Karpas-422 (cell line): ENCODE results near the gene TM2D1. TPM values are rescaled to one million over a fixed set of nuclear protein-coding genes. Genes with fewer than 3 reads are reported as not detected.

Source experiments
- DNase-seq: peaks from one replicate; pipeline ENCODE4 v3.0.0-alpha.2; 2015
- H2AFZ ChIP-seq: fragments of 200-600 bp; sonication (generic); 2 replicates; pipeline ENCODE4 v1.6.1; 2014; ENCODE audit warnings: antibody characterized with exemption, low read length, mixed read lengths
- H3K27ac ChIP-seq: fragments of 200-600 bp; sonication (generic); 2 replicates; pipeline ENCODE4 v1.5.1; 2014; ENCODE audit warnings: mild to moderate bottlenecking, low read length, moderate library complexity
- H3K27me3 ChIP-seq: fragments of 200-600 bp; sonication (generic); 2 replicates; pipeline ENCODE4 v1.6.1; 2014; ENCODE audit warnings: low read length, mixed read lengths
- H3K36me3 ChIP-seq: fragments of 200-600 bp; sonication (generic); 2 replicates; pipeline ENCODE4 v1.6.1; 2014; ENCODE audit warnings: low read length, mixed read lengths; ENCODE audit not compliant: insufficient read depth
- H3K4me1 ChIP-seq: fragments of 200-600 bp; sonication (generic); 2 replicates; pipeline ENCODE4 v1.6.1; 2014; ENCODE audit warnings: mild to moderate bottlenecking, low read length, mixed read lengths
- H3K4me2 ChIP-seq: fragments of 200-600 bp; sonication (generic); 2 replicates; pipeline ENCODE4 v1.6.1; 2014; ENCODE audit warnings: low read length, low read depth, mild to moderate bottlenecking; ENCODE audit not compliant: poor library complexity, severe bottlenecking
- H3K4me3 ChIP-seq: fragments of 200-600 bp; sonication (generic); 2 replicates; pipeline ENCODE4 v1.5.1; 2014; ENCODE audit warnings: mild to moderate bottlenecking, antibody characterized with exemption, low read length, mixed read lengths
- H3K79me2 ChIP-seq: fragments of 200-600 bp; sonication (generic); 2 replicates; pipeline ENCODE4 v1.6.1; 2014; ENCODE audit warnings: mild to moderate bottlenecking, low read length, mixed read lengths
- H3K9ac ChIP-seq: fragments of 200-600 bp; sonication (generic); 2 replicates; pipeline ENCODE4 v1.6.0; 2014; ENCODE audit warnings: low read length
- H3K9me2 ChIP-seq: fragments of 200-600 bp; sonication (generic), shearing (Covaris generic); replicated peaks from 2 replicates; pipeline ENCODE4 v1.6.0; 2014; ENCODE audit warnings: mild to moderate bottlenecking, low read length, moderate library complexity; ENCODE audit not compliant: insufficient read depth
- H3K9me3 ChIP-seq: fragments of 300-700, 200-600 bp; sonication (generic); 2 replicates; pipeline ENCODE4 v1.6.1; 2014; ENCODE audit warnings: low read length, mixed read lengths
- H4K20me1 ChIP-seq: fragments of 200-600 bp; sonication (generic); 2 replicates; pipeline ENCODE4 v1.6.1; 2014; ENCODE audit warnings: mild to moderate bottlenecking, antibody characterized with exemption, low read length, low read depth; ENCODE audit not compliant: insufficient read depth
- total RNA-seq: library from RNA; depleted of rRNA; stranded (reverse); fragments of >200 nt; shearing (Covaris generic); gene quantifications from 2 replicates; pipeline ENCODE4 v1.2.3, GENCODE V29; 2014; ENCODE audit warnings: low replicate concordance

TM2D1 gene
- total RNA-seq, 1 experiment from 2014 or later, result 67.3 TPM

DNA sequence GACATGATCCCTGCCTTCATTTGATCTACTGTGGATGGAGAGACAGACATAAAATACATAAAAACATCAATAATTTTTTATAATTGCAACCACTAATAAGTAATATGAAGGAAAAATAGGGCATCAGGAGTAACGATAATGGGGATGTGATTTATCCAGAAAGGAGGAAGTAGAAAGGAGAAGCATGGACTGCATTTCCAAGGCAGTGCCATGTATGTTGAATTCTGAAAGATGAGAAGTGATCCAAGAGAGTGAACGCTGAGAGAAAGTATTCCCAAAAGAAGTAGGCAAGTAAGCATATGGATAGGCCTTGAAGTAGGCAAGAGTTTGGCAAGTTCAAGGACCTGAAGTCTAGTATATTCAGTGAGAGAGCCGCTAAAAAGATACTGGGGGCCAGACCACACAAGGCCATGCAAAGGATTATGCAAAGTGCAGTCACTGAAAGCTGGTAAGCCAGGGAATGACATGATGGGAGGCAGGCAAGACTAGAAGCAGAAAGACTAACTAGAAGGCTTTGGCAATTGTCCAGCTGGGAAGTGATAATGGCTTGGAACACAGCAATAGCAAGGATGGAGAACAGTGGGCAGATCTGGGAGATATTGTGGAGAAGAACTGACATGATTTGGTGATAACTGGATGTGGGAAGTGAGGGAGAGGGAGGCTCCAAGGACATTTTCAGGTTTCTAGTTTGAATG lies 85.9 kb downstream of the TM2D1 start:
- DNase-seq, result peak; percentile 32
- Histone ChIP-seq H3K9me3 (no peaks in the 10 kb centered on the region), H2AFZ (no peak overlapping the region), H3K27me3 (no peaks in the 10 kb centered on the region), H3K36me3 (no peaks in the 10 kb centered on the region), H3K4me3 (no peak overlapping the region), H3K4me1 (peaks cover 20% of the 10 kb centered on the region), H3K79me2 (no peaks in the 10 kb centered on the region), H3K9me2 (no peaks in the 10 kb centered on the region), H3K27ac (no peak overlapping the region), H3K4me2 (no peak overlapping the region), H3K9ac (no peak overlapping the region), H4K20me1 (no peaks in the 10 kb centered on the region)

DNA sequence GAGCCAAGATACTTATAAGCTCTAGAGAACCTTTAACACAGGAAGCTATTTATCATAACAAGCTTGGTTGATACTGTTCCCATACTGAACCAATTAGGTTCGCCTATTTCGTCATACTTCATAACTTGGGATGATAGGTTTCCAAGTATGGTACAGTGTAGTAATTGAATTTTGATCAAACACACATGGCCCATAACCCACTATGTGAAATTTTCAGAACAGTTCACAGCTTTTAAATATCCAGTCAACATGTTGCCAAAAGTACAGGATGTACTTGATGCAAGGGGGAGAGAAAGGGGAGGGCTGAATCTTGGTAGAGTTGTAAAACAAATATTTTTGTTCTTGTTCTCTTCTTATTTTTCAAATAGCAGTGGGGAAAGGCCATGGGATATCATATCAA lies 86.6 kb downstream of the TM2D1 start:
- Histone ChIP-seq H3K27ac (no peak overlapping the region), H3K9ac (no peak overlapping the region), H3K79me2 (no peaks in the 10 kb centered on the region), H3K27me3 (no peaks in the 10 kb centered on the region), H3K4me1 (peaks cover 20% of the 10 kb centered on the region), H3K9me2 (no peaks in the 10 kb centered on the region), H4K20me1 (no peaks in the 10 kb centered on the region), H3K4me2 (no peak overlapping the region), H3K36me3 (no peaks in the 10 kb centered on the region), H3K4me3 (no peak overlapping the region), H3K9me3 (no peaks in the 10 kb centered on the region), H2AFZ (no peak overlapping the region)
- no peak for DNase-seq

DNA sequence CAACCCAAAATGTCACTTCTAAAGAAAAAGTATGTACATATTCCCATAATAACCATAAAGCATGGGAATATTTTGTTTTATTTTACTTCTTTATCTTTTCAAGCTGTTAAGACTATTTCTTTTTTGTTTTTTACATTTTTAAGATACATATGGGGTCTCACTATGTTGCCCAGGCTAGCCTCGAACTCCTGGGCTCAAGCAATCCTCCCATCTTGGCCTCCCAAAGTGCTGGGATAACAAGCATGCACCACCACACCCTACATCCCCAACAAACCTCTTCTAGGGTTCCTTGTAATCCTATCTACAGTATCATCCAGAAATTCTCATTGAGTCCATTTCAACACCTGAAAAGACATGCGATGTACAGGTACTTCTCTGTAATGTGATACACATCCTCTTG lies 87.5 kb downstream of the TM2D1 start:
- H3K36me3 ChIP-seq, result no peaks in the 10 kb centered on the region
- no peaks in the 10 kb centered on the region for H3K9me3 ChIP-seq
- H3K4me2 ChIP-seq, result no peak overlapping the region
- H3K4me1 ChIP-seq, result peaks cover 17% of the 10 kb centered on the region
- H3K27ac ChIP-seq, result no peak overlapping the region
- H3K9ac ChIP-seq, result no peak overlapping the region
- no peaks in the 10 kb centered on the region for H3K9me2 ChIP-seq
- H3K27me3 ChIP-seq, result no peaks in the 10 kb centered on the region
- DNase-seq, result no peak
- no peak overlapping the region for H3K4me3 ChIP-seq
- no peaks in the 10 kb centered on the region for H4K20me1 ChIP-seq
- no peak overlapping the region for H2AFZ ChIP-seq
- H3K79me2 ChIP-seq, result no peaks in the 10 kb centered on the region

DNA sequence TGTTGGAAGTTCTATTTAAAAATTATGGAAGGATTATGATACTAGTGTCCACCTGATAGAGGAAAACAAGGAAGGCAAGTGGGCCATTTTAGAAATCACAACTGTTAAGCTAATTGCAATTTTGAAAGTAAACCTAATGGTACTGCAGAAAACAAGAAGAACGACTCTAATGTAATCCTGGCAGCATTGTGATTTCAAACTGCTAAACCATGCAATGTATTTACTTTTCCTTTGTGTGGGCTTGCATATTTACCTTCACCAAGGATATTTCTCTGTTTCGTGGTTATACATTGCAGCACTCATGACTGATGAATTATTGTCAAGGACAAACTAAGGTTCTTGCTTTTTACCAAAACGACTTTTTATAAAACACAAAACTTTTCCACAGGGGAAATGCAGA lies 88.1 kb downstream of the TM2D1 start:
- H3K4me1 ChIP-seq, result peaks cover 10% of the 10 kb centered on the region
- H4K20me1 ChIP-seq, result no peaks in the 10 kb centered on the region
- H3K36me3 ChIP-seq, result no peaks in the 10 kb centered on the region
- H3K4me3 ChIP-seq, result no peak overlapping the region
- H3K9me3 ChIP-seq, result no peaks in the 10 kb centered on the region
- H3K9ac ChIP-seq, result no peak overlapping the region
- no peaks in the 10 kb centered on the region for H3K9me2 ChIP-seq
- H3K27me3 ChIP-seq, result no peaks in the 10 kb centered on the region
- no peak overlapping the region for H3K27ac ChIP-seq
- H3K4me2 ChIP-seq, result no peak overlapping the region
- H3K79me2 ChIP-seq, result no peaks in the 10 kb centered on the region
- DNase-seq, result peak; percentile 27
- H2AFZ ChIP-seq, result no peak overlapping the region

DNA sequence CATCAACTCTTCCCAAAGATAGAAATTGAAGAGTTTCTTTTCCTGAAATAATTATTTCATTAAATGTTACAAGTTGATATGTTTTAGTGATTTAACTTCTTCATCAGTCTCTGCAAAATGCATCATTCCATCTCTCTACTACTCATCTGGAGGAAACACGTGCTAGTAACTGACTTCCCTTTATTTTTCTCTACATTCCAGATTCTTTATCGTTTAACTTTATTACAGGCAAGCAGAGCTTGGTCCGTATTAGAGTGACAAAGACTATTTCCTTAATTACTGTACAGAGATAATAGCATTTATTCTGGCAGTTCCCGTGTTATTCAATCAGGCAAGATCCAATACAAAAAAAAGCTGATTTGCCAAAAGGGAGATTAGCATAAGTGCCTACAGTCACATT lies 88.6 kb downstream of the TM2D1 start:
- Histone ChIP-seq H3K79me2 (no peaks in the 10 kb centered on the region), H2AFZ (no peak overlapping the region), H4K20me1 (no peaks in the 10 kb centered on the region), H3K4me2 (no peak overlapping the region), H3K9me2 (no peaks in the 10 kb centered on the region), H3K36me3 (no peaks in the 10 kb centered on the region), H3K4me3 (no peak overlapping the region), H3K27ac (no peak overlapping the region), H3K4me1 (peaks cover 7% of the 10 kb centered on the region), H3K9me3 (no peaks in the 10 kb centered on the region), H3K9ac (no peak overlapping the region), H3K27me3 (no peaks in the 10 kb centered on the region)
- DNase-seq, result peak; percentile 17

DNA sequence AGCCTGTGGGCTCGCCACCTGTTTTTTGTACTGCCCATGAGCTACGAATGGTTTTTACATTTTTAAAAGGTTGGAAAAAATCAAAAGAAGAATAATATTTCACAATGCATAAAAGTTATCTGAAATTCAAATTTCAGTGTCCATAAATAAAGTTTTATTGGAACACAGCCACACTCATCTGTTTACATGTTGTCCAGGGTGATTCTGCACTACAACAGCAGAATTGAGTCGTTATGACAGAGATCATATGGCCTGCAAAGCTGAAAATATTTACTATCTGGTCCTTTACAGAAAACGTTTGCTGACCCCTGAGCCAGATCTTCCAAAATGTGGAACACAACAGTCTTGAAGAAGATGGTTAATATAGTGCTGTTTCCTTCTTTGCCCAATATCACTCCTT lies 89.4 kb downstream of the TM2D1 start:
- DNase-seq, result peak; percentile 5
- Histone ChIP-seq H4K20me1 (no peaks in the 10 kb centered on the region), H3K9me2 (no peaks in the 10 kb centered on the region), H3K27ac (no peak overlapping the region), H3K4me1 (no peaks in the 10 kb centered on the region), H3K9me3 (no peaks in the 10 kb centered on the region), H2AFZ (no peak overlapping the region), H3K36me3 (no peaks in the 10 kb centered on the region), H3K79me2 (no peaks in the 10 kb centered on the region), H3K4me3 (no peak overlapping the region), H3K9ac (no peak overlapping the region), H3K4me2 (no peak overlapping the region), H3K27me3 (no peaks in the 10 kb centered on the region)

DNA sequence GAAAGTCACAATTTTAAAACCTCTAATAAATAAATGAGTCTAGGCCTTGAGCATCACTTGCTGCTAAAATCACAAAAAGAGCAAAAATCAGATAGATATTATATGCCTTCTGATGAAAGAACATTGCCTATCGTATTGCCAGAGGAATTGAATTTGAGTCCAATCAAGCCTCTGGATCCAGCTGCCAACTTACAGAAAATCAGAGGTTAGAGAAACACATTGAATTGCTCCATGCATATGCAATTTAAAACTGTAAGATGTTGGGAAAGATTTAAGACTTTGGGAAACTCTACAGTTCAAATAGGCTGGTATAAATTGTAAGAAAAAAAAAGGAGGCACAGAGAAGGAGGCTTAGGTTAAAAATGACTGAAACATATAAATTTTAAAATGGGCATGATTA lies 93.5 kb downstream of the TM2D1 start:
- Histone ChIP-seq H3K4me1 (no peaks in the 10 kb centered on the region), H3K27ac (no peak overlapping the region), H3K9me3 (no peaks in the 10 kb centered on the region), H3K9ac (no peak overlapping the region), H3K27me3 (no peaks in the 10 kb centered on the region), H3K4me3 (no peak overlapping the region), H3K9me2 (no peaks in the 10 kb centered on the region), H3K79me2 (no peaks in the 10 kb centered on the region), H4K20me1 (no peaks in the 10 kb centered on the region), H2AFZ (no peak overlapping the region), H3K36me3 (no peaks in the 10 kb centered on the region), H3K4me2 (no peak overlapping the region)
- peak; percentile 35 for DNase-seq
